Measurements from ENCODE around the gene TMEFF2.

TMEFF2 gene

GRCh38 chr2:191932286-191932685 lies 262.4 kb downstream of the TMEFF2 start:
- Histone ChIP-seq H3K27me3 (no peaks in the 10 kb centered on the region), H3K4me1 (peaks cover 0 to 10% (median 2%) of the 10 kb centered on the region in 4 donors), H3K4me3 (no peak overlapping the region), H3K9me3 (no peaks in the 10 kb centered on the region), H3K27ac (no peak overlapping the region), H3K36me3 (no peaks in the 10 kb centered on the region)
- intact Hi-C loops (cut with DNase I; ENCODE audit: low total_unique reads) = no loop called here
- DNase-seq = no peak
- TF ChIP-seq, protein P1, sequence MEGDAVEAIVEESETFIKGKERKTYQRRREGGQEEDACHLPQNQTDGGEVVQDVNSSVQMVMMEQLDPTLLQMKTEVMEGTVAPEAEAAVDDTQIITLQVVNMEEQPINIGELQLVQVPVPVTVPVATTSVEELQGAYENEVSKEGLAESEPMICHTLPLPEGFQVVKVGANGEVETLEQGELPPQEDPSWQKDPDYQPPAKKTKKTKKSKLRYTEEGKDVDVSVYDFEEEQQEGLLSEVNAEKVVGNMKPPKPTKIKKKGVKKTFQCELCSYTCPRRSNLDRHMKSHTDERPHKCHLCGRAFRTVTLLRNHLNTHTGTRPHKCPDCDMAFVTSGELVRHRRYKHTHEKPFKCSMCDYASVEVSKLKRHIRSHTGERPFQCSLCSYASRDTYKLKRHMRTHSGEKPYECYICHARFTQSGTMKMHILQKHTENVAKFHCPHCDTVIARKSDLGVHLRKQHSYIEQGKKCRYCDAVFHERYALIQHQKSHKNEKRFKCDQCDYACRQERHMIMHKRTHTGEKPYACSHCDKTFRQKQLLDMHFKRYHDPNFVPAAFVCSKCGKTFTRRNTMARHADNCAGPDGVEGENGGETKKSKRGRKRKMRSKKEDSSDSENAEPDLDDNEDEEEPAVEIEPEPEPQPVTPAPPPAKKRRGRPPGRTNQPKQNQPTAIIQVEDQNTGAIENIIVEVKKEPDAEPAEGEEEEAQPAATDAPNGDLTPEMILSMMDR (IDR thresholded peaks at IDR 0.05) = no peak

- Histone ChIP-seq H3K36me3 (no peaks in the 10 kb centered on the region), H3K9me3 (no peaks in the 10 kb centered on the region), H3K27me3 (no peaks in the 10 kb centered on the region), H3K4me1 (peaks cover 0 to 12% (median 3%) of the 10 kb centered on the region in 4 donors), H3K4me3 (no peak overlapping the region), H3K27ac (no peak overlapping the region)
- intact Hi-C loops (cut with DNase I; ENCODE audit: low total_unique reads) = no loop called here
- no peak for DNase-seq
- TF ChIP-seq, protein P1 (IDR thresholded peaks at IDR 0.05) = no peak
These were observed 263.4 kb downstream of the TMEFF2 start for GRCh38 chr2:191931329-191931728.

- intact Hi-C loops (cut with DNase I; ENCODE audit: low total_unique reads) = no loop called here
- no peak for DNase-seq
- H3K27ac ChIP-seq = no peak overlapping the region
These were observed 264.5 kb downstream of the TMEFF2 start for GRCh38 chr2:191930205-191930604.

GRCh38 chr2:191929288-191929687 lies 265.4 kb downstream of the TMEFF2 start:
- TF ChIP-seq, protein P1 (IDR thresholded peaks at IDR 0.05) = no peak
- Histone ChIP-seq H3K4me1 (peaks cover 0 to 12% (median 3%) of the 10 kb centered on the region in 4 donors), H3K27ac (no peak overlapping the region), H3K9me3 (no peaks in the 10 kb centered on the region), H3K36me3 (no peaks in the 10 kb centered on the region), H3K27me3 (no peaks in the 10 kb centered on the region), H3K4me3 (no peak overlapping the region)
- intact Hi-C loops (cut with DNase I; ENCODE audit: low total_unique reads) = no loop called here
- no peak for DNase-seq

More at GRCh38 chr2:191930205-191930604, 264.5 kb downstream of the TMEFF2 start:
- Histone ChIP-seq H3K9me3 (no peaks in the 10 kb centered on the region), H3K4me3 (no peak overlapping the region), H3K4me1 (peaks cover 0 to 12% (median 3%) of the 10 kb centered on the region in 4 donors), H3K36me3 (no peaks in the 10 kb centered on the region), H3K27me3 (no peaks in the 10 kb centered on the region)
- TF ChIP-seq, protein P1 (IDR thresholded peaks at IDR 0.05) = no peak

GRCh38 chr2:191927991-191928390 lies 266.7 kb downstream of the TMEFF2 start:
- Histone ChIP-seq H3K9me3 (no peaks in the 10 kb centered on the region), H3K27ac (peak overlapping the region; percentile 22 to 43), H3K4me1 (peaks cover 0 to 12% (median 3%) of the 10 kb centered on the region in 4 donors), H3K4me3 (no peak overlapping the region), H3K27me3 (no peaks in the 10 kb centered on the region), H3K36me3 (no peaks in the 10 kb centered on the region)
- intact Hi-C loops (cut with DNase I; ENCODE audit: low total_unique reads) = no loop called here
- TF ChIP-seq, protein P1 (IDR thresholded peaks at IDR 0.05) = no peak
- no peak for DNase-seq

All from tibial artery (tissue), 4 donors.